ENCODE measurements around the gene TRIM71.

The TRIM71 gene

DNA sequence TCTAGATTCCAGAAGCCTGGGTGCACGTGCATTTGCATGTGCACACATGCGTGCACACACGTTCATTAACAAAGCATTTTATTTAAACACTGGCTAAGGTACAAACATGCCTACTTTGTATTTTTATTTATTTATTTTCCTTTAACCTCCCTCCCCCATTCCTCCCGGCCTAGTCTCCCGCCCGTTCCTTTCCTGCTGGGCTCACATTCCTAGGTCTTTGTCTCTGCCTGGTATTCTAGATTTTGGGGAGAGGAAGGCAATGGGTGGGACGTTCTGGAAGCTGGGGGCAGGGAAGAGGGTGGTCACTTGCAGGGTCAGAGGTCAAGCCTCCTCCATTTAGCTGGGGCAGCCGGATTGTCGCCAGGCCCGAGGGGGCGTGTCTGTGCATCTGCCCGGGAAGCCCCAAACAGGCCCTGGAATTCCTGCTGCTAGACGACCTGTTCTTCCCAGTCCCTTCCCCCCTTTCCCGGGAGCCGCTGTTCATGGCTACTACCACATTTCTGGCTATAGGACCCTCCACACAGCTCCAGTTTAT lies 51.8 kb downstream of the TRIM71 start:
- DNase-seq, result no peak

DNA sequence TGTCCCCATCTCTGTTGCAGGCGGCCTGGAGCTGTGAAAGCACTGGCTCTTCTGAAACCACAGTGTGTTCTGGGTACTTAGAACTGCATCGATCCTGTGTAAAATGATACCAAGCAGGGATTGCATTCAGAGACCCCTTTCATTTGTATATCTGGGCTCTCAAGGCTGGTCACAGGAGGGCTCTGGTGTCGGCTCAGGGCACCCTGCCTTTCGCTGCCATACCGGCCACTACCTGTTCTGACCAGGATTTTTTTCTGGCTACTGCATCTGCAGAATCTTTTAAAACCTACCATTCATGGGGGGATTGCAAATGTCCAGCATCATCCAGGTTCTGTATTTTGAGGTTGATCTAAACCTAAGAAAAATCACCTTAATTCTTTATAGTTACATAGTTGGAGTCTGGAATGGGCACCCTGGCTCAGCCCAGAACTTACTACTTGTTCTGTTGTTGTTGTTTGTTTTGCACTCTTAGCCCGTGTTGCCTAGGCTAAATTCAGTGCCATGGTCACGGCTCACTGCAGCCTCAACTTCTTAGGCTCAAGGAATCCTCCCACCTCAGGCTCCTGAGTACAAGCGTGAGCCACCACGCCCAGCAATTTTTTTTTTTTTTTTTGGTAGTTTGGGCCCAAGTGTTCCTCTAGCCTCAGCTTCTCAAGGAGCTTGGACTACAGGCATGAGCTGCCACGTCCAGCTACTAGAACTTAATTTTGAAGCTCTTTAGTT lies 52.7 kb downstream of the TRIM71 start:
- no peak for DNase-seq

DNA sequence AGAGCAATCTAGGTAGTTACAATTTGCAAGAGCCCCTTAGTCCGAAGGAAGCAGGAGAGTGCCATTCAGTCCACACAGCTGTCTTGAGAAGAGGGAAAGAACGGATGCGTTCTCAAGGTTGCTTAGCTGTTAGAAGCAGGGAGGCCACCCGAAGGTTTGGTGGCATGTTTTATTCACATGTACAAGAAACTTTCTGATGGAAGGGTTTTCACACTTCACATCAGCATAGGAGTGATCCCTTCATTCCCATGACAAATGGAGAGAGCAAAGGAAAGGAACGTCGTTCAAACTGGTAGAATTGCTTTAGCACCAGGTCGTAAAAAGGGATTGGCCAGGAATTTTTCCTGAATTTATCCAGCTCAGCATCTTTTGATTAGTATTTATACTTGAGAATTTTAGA lies 53.5 kb downstream of the TRIM71 start:
- no peak for DNase-seq

DNA sequence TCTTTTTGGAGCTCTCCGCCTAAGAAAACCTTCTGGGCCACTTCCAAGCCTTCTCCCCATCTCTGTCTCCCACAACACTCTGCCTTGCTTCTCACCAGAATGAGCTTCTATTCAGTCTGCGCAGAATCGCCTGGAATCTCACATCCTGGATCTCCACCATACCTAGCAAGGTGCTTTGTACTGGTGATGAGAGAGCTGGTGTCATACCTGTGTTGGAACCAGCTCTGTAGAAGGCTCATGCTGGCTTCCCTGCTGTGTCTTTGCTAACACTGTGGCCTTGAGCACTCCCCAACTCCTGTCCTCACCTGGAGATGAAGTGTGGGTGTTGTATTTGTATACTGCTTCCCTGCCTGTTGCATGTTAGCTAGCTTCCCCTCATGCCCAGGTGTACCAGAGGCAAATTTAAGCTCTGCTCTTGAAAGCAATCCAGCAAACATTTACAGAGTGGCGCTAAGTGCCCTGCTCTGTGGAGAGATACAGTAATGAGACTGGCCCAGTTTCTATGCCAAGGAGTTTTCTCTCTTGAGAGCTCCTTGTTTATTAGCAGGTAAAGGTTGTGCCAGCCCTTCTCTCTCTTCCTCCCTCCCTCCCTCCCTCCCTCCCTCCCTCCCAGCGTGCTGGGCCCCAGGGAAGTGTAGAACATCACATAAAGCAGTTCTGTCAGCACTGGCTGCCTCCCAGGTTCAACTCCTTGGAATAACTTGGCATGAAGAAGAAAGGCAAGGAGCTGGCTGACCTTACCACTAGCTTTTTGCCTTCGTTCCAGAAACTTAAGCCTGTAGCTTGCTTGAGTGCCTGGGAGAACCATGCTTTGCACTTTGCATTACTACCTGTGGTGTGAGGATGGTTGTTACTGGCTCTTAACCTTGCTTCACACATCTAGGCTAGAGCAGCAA lies 54.9 kb downstream of the TRIM71 start:
- DNase-seq, result no peak

GRCh38 chr3:32873531-32874130 lies 55.8 kb downstream of the TRIM71 start:
- no peak for DNase-seq

- no peak for DNase-seq
Observed at GRCh38 chr3:32876920-32877319, 59.1 kb downstream of the TRIM71 start.

GRCh38 chr3:32877598-32877997 lies 59.8 kb downstream of the TRIM71 start:
- DNase-seq, result no peak

- DNase-seq, result no peak
Observed at GRCh38 chr3:32880225-32880624, 62.4 kb downstream of the TRIM71 start.

GRCh38 chr3:32881624-32882023 lies 63.8 kb downstream of the TRIM71 start:
- no peak for DNase-seq

DNA sequence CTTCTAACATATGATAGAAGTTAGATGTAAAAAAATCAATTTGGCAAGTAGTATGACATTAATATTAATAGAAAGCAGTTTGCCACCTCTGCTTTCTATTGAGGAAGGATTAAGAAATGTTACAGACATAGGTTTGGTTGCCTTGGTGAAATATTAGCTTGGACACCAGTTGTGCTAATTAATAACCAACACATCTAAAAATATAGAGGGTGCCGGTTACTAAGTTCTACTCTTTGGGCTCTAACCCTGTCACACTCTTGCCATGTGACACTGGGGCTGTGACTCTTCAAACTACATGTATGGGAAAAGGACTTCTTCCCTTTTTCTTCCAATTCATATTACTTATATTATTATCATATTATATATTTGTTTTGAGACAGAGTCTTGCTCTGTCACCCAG lies 64.4 kb downstream of the TRIM71 start:
- DNase-seq, result no peak

GRCh38 chr3:32882603-32883025 lies 64.8 kb downstream of the TRIM71 start:
- no peak for DNase-seq

GRCh38 chr3:32883817-32884216 lies 66.0 kb downstream of the TRIM71 start:
- no peak for DNase-seq

- DNase-seq, result no peak
Observed at GRCh38 chr3:32884591-32884990, 66.8 kb downstream of the TRIM71 start.

DNA sequence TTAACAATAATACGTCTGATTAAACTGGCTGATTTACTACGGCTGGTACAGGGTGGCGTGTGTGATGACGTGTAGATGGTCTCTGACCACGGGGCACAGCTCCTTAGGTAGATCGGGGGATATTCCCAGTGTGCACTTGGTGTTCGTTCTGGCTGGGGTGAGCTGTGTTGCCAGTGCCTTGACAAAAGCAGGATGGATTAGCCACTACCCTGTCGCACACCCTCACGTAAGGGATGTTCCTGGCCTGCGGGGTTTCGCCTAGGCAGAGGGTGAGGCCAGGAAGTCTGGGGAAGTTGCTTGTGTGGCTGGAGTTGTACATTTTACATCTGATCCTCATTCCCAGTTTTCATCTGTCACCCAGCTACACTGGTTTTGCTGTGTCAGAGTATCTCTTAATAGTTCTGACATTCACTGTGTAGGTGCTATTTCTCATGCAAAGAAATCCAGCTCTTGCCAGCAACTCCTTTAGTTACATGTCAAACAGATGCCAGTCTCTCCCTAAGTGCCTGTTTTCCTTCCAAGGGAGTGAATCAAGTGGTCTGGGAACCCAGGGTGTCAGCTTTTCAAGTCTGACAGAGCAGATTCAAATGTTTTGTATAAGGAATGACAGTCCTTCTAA lies 67.6 kb downstream of the TRIM71 start:
- no peak for DNase-seq

DNA sequence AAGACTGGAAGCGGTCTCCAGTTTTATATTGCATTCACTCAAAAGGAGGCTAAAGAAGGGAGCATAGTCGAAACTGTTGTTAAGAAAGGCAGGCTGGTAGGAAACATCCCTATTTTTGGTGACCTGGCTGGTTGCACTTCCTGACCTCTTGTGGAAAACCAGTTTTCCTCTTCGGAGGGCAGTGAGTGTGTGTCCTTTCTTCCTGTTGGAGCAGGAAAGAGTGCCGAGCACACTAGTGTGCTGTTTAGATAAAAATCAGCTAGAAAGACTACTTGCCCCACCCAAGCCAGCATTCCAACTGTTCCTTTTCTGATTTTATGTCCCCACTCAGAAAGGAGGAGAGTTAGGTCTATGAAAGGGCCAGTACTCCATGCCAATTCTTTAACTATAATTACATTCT lies 68.5 kb downstream of the TRIM71 start:
- DNase-seq, result no peak

GRCh38 chr3:32886911-32887310 lies 69.1 kb downstream of the TRIM71 start:
- DNase-seq, result no peak

GRCh38 chr3:32888739-32889138 lies 70.9 kb downstream of the TRIM71 start:
- DNase-seq, result no peak

GRCh38 chr3:32890420-32891276 lies 72.9 kb downstream of the TRIM71 start:
- DNase-seq, result no peak

GRCh38 chr3:32891365-32891764 lies 73.6 kb downstream of the TRIM71 start:
- no peak for DNase-seq

DNA sequence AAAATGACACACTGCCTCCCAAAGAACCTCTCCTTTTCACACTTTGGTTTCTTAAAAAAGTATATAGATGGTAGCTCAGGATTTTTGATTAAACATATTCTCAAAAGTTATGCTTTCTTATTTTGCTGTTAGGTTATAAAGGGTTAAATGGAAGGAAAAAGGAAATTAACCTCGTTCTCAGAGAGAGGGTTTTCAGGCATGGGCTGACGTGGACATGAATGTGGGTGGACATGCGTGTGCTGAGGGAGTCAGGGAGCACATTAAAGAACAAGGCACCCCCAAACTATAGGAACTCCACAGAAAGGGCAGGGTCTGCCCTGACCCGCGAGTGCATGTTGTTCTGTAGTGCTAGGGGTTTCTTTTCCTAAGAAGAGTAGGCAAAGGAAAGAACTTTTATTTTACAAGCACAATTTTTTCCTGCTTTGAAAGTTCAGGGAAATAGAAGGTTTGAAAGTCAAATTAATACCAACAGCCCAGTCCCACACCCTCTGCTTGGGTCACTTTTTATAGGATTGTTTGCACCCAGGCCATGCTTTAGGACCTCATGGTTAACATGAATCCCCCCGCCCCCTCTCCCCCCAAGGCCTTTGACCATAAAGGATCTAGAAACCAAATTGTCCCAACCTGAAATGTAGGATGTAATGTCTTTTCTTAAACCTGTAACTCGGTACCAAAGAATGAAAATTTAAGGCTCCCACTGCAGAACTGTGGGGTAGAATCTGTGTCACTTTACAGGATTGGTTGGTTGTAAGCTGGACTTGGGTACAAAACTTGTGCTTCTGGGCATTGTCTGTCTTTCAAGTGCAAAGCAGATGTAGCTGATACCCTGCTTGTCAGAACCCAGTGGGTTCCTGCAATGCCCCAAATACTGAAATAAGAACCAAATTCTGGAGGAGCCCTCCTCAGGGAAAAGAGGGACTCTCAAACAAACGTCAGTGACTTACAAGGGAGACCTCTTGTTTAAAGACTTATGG lies 75.1 kb downstream of the TRIM71 start:
- DNase-seq, result no peak

GRCh38 chr3:32894977-32895376 lies 77.2 kb downstream of the TRIM71 start:
- DNase-seq, result no peak
